Measurements from ENCODE around the gene ANK2.

Gene ANK2

GRCh38 chr4:113356453-113356852 lies 307.0 kb downstream of the ANK2 start:
- in situ Hi-C loops (cut with HindIII; ENCODE audit: low sequenced_read_pairs) = no loop called here
- H3K4me3 ChIP-seq (ENCODE audit: low read depth, low read length) = no peak overlapping the region
- no peak for TF ChIP-seq CTCF (IDR thresholded peaks at IDR 0.05; ENCODE audit: low read depth, low read length)
- no peak for DNase-seq (ENCODE audit: low read depth, low spot score)

- peak; percentile 10 for TF ChIP-seq CTCF (IDR thresholded peaks at IDR 0.05; ENCODE audit: low read depth, low read length)
- H3K4me3 ChIP-seq (ENCODE audit: low read depth, low read length) = no peak overlapping the region
- no peak for DNase-seq (ENCODE audit: low read depth, low spot score)
Measured at GRCh38 chr4:113358784-113359183, 309.3 kb downstream of the ANK2 start.

GRCh38 chr4:113365377-113365776 lies 315.9 kb downstream of the ANK2 start:
- no peak for TF ChIP-seq CTCF (IDR thresholded peaks at IDR 0.05; ENCODE audit: low read depth, low read length)
- DNase-seq (ENCODE audit: low read depth, low spot score) = no peak
- in situ Hi-C loops (cut with HindIII; ENCODE audit: low sequenced_read_pairs) = no loop called here
- H3K4me3 ChIP-seq (ENCODE audit: low read depth, low read length) = no peak overlapping the region

More at GRCh38 chr4:113358784-113359183, 309.3 kb downstream of the ANK2 start:
- in situ Hi-C loops (cut with HindIII; ENCODE audit: low sequenced_read_pairs) = no loop called here

GRCh38 chr4:113368056-113368455 lies 318.6 kb downstream of the ANK2 start:
- no peak overlapping the region for H3K4me3 ChIP-seq (ENCODE audit: low read depth, low read length)
- peak; percentile 69 for DNase-seq (ENCODE audit: low read depth, low spot score)
- in situ Hi-C loops (cut with HindIII; ENCODE audit: low sequenced_read_pairs) = no loop called here
- no peak for TF ChIP-seq CTCF (IDR thresholded peaks at IDR 0.05; ENCODE audit: low read depth, low read length)

- no peak for DNase-seq (ENCODE audit: low read depth, low spot score)
- in situ Hi-C loops (cut with HindIII; ENCODE audit: low sequenced_read_pairs) = no loop called here
- no peak overlapping the region for H3K4me3 ChIP-seq (ENCODE audit: low read depth, low read length)
- no peak for TF ChIP-seq CTCF (IDR thresholded peaks at IDR 0.05; ENCODE audit: low read depth, low read length)
Measured at GRCh38 chr4:113371111-113371510, 321.7 kb downstream of the ANK2 start.

- no peak for TF ChIP-seq CTCF (IDR thresholded peaks at IDR 0.05; ENCODE audit: low read depth, low read length)
- in situ Hi-C loops (cut with HindIII; ENCODE audit: low sequenced_read_pairs) = no loop called here
- no peak for DNase-seq (ENCODE audit: low read depth, low spot score)
- H3K4me3 ChIP-seq (ENCODE audit: low read depth, low read length) = no peak overlapping the region
Measured at GRCh38 chr4:113375964-113376666, 326.7 kb downstream of the ANK2 start.
